GM18517 (cell line): ENCODE results near the gene COL13A1.

Experiments
- ATAC-seq: cut with Tn5 transposase; IDR thresholded peaks from one replicate; pipeline ENCODE4 v1.9.1; 2021; ENCODE audit warnings: mild to moderate bottlenecking, moderate library complexity; ENCODE audit not compliant: unreplicated experiment

COL13A1 gene

DNA sequence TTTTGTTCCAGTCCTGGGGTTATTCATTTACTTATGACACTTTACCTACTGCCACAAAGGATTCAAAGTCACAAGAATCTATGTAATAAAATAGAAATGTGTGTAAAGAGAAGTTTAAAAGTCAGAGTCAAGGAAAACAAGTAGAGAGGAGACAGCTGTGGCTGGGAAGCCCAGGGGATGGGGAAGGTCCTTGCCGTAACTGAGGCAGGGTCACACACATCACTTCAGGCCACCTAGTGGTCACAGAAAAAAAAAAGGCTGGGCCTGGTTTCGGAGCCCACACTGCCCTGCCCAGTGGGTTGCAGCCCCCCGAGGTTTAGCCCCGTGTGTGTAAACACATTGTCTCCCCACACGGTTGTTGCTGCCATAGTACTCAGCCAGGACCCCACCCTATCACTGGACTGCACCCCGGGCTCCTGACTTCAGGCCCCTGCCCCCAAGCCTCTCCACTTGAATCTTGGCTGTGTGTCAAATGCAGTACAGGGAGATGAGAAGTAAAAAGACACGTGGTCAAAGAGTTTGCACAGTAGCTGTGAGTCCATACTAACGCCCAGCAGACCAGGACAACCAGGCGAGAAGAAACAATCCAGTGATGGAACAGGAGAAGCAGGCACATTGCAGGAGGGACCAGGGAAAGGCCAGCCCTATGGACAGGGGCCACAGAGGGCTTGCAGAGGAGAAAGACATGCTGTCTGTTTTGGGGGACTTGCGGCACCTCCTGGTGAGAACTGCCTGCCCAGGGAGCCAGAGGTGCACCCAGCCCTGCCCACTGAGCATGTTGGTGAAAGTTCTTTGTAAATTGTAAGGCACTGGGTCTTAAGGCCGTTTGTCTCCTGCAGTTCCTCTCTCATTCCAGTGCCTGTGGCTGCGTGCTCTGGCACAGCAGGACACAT, 159.5 kb downstream of the COL13A1 start:
- no peak for ATAC-seq

- no peak for ATAC-seq
These were observed 160.4 kb downstream of the COL13A1 start for GRCh38 chr10:69961881-69962745.

DNA sequence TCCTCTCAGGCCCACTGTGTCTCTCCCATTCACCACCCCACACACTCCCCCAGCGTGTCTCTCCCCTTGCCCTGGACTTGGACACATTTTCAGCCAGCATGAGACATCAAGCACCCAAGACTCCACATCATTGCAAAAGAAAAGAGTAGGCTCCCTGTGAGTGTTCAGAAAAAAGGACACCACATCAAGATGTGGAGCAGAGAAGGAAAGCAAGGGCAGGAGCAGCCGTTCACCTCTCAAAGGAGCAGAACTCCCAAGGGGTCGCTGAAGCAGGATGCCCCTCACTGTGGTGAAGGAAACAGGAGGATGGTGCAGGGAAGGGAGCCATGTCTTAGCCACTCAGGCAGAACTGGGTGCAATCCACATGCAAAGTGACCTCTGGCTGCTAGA, 161.0 kb downstream of the COL13A1 start:
- ATAC-seq = no peak

- no peak for ATAC-seq
These were observed 161.6 kb downstream of the COL13A1 start for GRCh38 chr10:69963178-69963834.

DNA sequence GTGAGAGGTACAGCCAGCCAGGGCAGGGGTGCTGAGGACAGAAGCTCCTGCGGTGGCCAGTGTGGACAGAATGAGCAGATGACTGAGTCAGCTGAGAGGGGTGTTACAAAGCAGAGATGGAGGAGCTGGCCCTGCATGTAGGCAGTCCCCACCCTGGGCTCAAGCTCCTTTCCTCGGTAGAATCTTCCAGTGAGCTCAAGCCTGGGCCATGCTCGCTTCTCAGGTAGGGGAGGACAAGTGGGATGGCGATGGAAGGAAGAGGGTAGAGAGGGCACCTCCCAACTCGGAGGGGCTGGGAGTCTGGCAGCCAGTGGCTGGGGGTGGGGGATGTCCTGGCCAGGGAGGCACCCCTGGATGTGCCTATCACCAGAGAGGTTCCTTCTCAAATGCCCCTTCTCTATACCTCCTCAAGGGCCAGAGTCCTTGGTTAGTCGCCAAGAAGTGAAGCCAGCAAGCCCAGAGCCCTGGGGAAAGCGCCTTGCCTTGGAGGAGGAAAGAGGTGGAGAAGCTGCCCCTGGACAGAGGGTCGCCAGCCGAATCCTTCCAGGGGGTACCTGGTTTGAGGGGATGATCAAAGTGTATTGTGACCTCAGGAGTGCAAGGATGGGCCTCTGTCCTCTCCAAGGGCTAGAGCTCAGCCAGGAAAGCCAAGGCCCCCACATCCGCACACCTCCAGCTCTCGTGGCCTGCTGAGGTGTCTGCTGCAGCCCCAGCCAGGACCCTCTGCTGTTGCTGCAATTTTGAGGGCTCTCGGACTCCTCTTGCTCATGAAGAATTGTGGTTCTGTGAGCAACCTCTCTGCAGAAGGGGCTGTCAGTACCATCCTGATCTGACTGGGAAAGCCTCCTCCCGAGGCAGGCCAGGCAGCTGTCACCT, 162.4 kb downstream of the COL13A1 start:
- no peak for ATAC-seq

DNA sequence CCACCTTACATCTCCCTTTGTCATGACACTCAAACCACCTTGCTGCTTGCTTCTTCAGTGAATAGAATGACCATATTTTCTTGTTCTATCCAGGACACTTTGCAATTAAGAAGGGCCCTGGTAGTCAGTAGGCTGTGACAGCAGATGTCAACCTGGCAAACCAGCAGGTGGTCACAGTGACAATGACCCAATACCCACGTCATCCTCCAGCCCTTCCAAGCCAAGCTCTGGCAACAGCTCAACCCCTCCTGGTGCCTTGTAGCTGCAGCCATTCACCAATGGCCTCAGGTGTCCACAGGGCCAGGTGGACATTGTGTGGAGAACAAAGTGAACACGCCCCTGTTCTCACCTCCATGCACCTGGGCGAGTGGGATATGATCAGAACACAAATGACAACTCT, 163.4 kb downstream of the COL13A1 start:
- no peak for ATAC-seq

GRCh38 chr10:69965919-69966662, 164.4 kb downstream of the COL13A1 start:
- ATAC-seq = no peak

DNA sequence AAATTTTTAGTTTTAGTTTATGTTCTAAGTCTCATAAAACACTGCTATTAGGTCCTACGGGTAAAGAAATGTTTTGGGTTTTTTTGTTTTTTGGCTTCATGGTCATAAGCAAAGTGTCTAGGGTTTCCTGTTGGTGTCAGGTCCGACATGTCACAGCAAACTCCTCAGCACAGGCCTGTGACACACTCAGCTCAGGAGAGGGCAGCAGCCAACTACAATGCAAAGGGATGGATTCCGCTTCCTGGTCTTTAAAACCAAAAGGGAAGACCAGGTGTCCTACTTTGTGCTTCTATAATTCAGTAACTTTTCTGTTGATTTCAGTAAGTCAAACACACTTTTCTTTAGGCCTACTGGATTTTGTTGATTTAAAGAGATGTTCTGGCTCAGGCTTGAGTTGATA, 167.1 kb downstream of the COL13A1 start:
- ATAC-seq = no peak

GRCh38 chr10:69969977-69970376, 168.3 kb downstream of the COL13A1 start:
- ATAC-seq = no peak

DNA sequence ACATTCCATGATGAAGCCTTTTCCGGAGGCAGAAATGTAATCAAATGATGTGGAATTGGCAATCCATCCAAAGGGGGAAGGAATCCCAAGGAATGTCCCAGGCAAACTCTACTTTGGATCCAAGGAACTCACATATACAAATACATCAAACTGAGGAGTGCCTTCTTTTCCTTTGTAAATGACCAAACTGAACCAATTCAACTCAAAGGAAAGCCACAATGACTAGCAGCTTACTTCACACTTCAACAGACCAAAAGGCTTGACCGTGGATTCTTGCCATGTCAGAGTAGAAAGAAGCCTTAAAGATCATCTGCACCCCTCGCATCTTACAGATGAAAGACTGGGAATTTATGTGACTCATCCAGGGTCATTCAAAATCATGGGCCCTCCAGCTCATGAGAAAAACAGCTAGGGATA, 171.3 kb downstream of the COL13A1 start:
- ATAC-seq = no peak

DNA sequence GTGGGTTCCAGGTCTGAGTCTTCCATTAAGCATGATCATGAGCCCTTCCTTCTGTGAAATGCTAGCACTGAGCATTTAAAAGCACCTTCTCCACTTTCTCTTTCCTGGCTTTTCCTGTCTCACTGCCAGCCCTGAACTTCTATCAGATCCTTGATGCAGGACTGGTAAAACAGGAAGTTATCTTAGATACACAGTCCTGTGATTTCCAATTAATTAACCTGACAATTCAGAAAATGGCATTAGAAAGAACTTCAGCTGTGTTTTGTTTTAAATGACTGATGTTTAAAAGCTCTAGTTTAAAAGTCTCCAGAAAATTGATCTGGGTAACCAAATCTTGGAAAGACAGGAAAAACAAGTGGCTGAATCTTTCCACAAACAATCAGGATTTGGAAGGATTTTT, 172.0 kb downstream of the COL13A1 start:
- no peak for ATAC-seq

- no peak for ATAC-seq
These were observed 172.9 kb downstream of the COL13A1 start for GRCh38 chr10:69974551-69975155.

DNA sequence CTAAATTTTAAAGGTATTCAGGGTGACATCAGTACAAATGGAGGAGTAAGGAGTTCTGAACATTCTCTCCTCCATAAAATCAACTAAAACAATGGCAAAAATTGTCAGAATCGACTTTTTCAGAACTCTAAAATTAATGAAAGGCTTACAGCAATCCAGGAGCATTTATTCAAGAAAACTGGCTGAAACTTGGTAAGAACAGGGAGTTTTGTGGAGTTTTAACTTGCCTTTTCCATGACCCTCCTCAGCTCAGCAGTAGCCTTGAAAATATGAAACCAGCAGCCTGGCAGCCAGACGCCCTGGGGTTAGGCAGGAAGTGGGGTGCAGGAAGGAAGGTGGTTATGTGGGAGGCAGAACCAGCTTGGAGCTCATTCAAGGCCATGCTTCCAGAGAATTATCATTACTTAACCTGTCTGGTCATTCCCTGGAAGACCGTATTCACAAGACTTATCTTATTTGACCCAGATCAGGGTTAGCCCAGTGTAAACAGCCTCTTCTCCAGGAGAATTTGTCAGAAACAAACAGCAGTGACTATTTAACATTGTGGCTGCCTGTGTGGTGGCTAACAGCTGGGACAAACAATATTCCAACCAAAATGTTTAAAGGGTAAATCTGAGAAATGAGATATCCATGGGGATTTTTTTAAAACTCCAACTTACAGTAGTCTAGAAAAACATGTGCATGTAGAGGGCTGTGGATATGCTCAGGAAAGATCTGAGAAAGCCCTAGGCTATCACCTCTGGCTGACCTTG, 175.3 kb downstream of the COL13A1 start:
- no peak for ATAC-seq

DNA sequence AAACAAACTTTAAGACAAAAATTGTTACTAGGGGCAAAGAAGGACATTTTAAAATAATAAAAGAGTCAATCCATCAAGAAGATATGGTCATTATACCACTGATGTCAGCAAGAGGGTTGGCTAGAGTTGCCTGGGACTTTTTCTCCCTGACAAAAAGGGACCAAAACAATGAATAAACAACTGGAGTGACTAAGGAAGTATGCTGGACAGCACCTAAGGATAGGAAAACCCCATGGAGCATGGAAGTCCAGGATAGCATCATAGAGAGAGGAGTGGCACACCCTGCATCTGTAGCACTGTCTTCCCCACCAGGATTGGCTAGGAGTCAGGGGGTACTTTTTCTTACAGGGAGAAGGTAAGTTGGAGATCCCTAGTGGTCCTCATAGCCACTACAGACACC, 177.5 kb downstream of the COL13A1 start:
- ATAC-seq = no peak

DNA sequence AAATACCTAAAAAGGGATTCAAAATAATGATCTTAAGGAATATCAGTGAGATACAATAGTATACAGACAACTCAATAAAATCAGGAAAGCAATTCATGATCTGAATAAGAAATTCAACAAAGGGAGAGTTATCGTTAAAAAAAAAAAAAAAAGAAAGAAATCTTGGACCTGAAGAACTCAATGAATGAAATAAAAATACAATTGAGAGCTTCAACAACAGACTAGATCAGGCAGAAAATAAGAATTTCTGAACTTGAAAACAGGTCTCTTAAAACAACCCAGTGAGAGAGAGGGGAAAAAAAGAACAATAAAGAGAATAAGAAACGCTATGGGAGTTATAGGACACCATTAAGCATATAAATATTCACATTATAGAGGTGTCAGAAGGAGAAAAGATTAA, 179.0 kb downstream of the COL13A1 start:
- ATAC-seq = no peak

GRCh38 chr10:69988094-69988493, 186.4 kb downstream of the COL13A1 start:
- no peak for ATAC-seq

DNA sequence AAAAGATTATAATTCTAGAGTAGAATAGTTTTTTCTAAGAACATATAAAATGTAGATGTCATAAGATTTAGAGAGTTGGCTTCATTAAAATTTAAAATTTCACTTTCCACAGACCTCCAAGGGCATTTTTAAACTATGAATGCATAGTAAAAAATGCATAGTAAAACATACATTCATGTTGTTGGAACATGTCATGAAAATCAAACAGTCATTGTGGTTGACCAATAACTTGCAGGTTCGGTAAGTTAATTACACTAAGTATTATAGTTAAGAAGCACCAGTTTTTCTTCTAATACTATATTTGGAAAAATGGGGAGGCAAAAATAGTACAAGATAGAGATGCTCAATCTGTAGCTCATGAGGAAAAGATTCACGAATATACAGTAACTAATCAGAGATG, 189.4 kb downstream of the COL13A1 start:
- no peak for ATAC-seq

DNA sequence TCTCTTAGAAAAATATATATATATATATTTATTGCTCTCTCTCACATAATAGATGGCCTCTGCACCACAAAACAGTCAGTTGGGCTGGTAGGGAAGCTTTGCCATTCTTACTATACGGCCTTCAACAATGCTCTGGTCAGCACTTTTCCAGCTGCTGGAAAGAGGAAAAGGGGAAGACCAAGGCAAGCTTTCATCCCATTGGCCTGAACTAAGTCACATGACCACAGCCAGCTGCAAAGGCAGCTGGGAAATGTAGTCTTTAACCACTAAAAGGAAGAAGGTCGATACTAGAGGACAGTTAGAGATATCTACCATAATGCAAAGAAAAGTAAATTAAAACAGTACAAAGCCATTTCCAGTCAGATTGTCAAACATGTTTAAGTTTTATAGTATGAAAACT, 192.6 kb downstream of the COL13A1 start:
- ATAC-seq = no peak

GRCh38 chr10:69996611-69997010, 194.9 kb downstream of the COL13A1 start:
- no peak for ATAC-seq
